ENCODE measurements around the gene C20orf96.
"Not testable (repeated sequence)": the region's sequence is repeated elsewhere in the genome, so short reads cannot be mapped to it uniquely, and the experiment has no call there.

Gene C20orf96

GRCh38 chr20:235891-236290 is 54.7 kb downstream of the C20orf96 start:
- DNase-seq, result no peak

GRCh38 chr20:227439-228105 is 63.0 kb downstream of the C20orf96 start:
- no peak for DNase-seq

GRCh38 chr20:226958-227357 is 63.6 kb downstream of the C20orf96 start, which contains the start of gene DEFB129:
TSS of gene DEFB129 (plus strand) at chr20:227258. CDS start at chr20:227289, 31 bp downstream.
- DNase-seq, result no peak

- not testable (repeated sequence) for DNase-seq
Measured at GRCh38 chr20:225879-226278, 64.7 kb downstream of the C20orf96 start.

- DNase-seq, result no peak
Measured at GRCh38 chr20:221258-221830, 69.2 kb downstream of the C20orf96 start.

Data from activated CD8-positive, alpha-beta memory T cell treated with anti-CD3 and anti-CD28 coated beads for 24 hours (primary cell).